HG03095 (cell line): ENCODE measurements around the gene FRMD4A.

Experiments
- ATAC-seq: cut with Tn5 transposase; IDR thresholded peaks from one replicate; pipeline ENCODE4 v1.9.1; 2021; ENCODE audit warnings: moderate library complexity; ENCODE audit not compliant: unreplicated experiment

Gene FRMD4A

GRCh38 chr10:13715100-13715499, 615.6 kb downstream of the FRMD4A start:
- ATAC-seq = no peak

- peak; percentile 69 for ATAC-seq
Observed at GRCh38 chr10:13712837-13713581, 617.7 kb downstream of the FRMD4A start.

DNA sequence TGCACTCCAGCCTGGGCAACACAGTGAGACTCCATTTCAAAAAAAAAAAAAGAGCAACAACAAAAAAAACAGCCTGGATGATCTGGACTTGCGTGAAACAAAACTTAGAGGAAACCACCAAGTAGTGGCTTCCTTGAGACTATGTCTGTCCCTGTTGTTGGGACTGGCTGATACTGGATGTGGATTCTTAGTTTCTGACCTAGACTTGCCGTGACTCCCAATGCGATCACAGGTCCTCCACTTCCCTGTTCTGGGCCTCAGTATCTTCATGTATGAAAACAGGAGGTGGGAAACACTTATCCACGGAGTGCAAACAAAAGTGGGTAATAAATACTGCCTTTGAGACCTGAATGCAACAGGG, 618.3 kb downstream of the FRMD4A start:
- ATAC-seq = peak; percentile 3

DNA sequence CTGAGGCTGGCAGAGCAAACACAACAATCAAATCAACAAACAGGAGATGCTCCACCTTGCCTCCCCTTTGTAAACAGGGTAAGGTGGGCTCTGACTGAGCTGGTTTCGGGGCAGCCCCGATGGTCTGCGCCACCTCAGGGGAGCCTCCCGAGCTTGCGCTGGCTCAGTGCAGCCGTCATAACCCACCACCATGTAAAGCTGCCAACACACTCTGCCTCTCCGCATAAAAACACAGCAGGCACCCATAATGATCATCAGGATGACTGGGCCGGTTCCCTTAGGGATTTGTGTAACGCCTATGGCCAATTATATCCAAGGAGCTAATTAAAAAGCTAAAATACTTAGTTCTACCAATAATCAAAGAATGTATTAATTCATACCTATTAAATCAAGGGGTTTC, 619.4 kb downstream of the FRMD4A start:
- no peak for ATAC-seq

DNA sequence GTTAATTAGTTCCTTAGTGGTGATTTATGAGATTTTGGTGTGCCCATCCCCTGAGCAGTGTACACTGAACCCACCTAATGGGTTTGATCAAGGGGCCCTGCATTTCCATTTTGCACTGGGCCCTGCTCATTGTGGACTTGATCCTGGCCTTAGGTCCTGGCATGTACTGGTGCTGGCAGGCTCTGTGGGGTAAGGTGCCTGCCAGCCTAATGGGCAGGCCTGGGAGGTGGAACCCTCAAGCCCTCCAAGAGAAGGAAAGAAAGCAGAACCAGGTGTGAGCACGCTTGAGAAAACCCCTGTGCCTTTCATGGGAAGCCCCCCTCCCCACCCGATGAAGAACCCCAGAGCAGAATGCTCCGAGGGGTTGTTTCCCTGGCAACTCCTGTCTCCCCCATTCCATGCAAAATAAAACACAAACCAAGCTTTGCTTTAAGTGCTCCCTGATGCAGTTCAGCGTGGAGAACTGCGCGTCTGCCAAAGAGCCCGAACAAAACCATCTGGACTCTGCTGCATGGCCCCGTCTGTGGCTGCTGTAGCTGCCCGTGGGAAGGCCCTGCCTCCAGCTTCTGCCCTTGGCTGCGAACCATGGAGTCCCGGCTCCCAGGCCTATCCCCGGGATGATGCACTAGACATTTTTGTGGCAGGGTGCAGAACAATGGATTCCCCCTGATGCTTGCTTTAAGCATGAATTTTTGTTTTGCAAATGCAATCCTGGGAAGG, 620.6 kb downstream of the FRMD4A start:
- no peak for ATAC-seq

GRCh38 chr10:13708256-13708990, 622.3 kb downstream of the FRMD4A start:
- no peak for ATAC-seq

DNA sequence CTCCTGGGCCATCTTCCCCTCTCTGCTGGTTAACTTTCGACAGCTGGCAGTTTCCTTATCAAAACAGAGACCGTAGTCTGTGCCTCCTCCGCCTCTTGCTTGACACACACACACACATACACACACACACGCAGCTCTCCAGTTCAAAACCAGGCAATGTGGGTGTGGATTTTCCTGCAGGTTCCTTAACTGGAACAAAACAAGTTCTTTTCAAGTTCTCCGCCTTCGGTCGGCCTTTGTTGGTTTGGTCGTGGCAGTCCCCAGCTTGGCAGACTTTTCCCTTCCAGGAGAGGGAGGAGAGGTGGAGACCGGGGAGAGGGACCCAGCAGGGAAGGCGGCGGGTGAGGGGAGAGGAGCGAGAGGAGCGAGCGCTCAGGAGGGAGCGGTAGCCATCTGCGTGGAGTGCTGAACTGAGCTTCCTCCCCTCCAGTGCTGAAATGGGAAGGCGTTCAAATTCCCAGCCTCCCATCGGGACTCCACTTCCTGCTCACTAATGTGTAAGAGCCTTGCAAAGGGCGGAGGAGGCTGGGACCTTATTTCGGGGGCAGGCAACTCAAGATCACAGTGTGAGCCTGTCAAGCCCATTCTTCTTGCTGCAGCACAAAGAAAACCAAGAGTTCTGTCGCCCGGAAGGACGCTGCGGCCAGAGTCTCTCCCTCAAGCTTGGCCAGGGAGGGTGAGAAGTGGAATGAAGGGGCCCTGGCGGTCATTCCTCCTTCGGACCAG, 623.4 kb downstream of the FRMD4A start:
- peak; percentile 50 for ATAC-seq

- no peak for ATAC-seq
Observed at GRCh38 chr10:13706604-13707003, 624.1 kb downstream of the FRMD4A start.

DNA sequence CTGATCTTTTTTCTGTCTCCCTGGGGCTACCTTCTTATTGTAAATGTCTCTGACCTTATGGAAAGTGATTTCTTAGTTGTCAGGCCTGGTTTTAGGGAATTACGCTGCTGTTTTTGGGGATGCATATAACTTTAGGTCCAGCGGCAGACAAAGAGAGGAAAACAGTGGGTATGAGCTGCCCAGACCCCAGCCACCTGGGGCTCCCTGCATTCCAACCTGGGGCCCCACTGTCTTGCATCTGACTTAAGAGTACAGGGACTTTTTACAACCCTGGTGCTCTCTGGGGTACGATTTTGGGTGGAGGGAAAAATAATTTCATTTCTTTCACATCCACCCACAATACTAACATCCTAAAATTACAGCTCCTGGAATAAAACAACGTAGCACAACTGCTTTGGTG, 624.5 kb downstream of the FRMD4A start:
- ATAC-seq = no peak

GRCh38 chr10:13705526-13706174, 625.1 kb downstream of the FRMD4A start:
- no peak for ATAC-seq

DNA sequence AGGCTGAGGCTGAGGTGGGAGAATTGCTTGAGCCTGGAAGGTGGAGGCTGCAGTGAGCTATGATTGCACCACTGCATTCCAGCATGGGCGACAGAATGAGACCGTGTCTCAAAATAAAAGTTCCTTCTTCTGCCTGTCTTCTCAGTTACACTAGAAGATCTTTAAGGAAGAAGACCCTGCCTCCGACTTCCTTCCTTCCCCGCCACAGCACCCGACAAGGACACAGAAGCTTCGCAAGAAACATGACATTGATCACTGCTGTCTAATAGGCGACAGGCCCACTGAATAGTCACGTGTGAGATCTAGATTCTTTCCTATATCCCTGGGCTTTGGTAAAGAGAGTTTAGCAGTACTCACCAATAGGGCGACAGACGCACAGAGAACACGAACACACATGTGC, 625.8 kb downstream of the FRMD4A start:
- ATAC-seq = no peak

- no peak for ATAC-seq
Observed at GRCh38 chr10:13703997-13704536, 626.7 kb downstream of the FRMD4A start.

DNA sequence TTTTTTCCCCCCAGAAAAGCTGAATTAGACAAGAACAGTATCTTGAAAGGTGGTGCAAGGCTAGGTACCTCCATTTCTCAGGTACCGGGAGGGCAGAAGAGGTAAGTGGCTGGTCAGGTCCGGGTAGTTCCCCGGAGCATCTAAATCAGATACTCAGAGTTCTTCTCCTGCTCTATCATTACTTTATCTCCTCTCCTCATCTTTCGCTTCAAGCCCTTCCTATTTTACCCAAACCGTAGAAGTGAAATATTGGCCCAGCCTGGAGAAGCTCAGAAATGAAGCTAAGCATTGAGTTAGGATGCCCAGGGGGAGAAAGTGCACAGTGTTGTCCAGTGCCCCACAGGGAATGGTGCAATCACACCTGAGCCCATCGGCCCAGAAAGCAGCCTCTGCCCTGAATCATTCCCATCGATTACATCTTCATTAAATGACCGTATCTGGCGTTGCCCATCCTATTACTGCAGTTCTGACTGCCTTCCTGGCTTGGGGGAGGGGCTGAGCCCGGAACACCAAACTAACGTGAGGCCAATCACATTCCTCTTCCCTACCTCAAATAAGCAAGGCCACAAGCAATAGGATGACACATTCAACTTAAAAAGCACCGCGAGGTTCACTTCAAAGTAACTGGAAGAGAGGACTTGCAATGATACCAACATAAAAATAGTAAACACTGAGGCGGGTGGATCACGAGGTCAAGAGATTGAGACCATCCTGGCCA, 627.5 kb downstream of the FRMD4A start:
- ATAC-seq = no peak

DNA sequence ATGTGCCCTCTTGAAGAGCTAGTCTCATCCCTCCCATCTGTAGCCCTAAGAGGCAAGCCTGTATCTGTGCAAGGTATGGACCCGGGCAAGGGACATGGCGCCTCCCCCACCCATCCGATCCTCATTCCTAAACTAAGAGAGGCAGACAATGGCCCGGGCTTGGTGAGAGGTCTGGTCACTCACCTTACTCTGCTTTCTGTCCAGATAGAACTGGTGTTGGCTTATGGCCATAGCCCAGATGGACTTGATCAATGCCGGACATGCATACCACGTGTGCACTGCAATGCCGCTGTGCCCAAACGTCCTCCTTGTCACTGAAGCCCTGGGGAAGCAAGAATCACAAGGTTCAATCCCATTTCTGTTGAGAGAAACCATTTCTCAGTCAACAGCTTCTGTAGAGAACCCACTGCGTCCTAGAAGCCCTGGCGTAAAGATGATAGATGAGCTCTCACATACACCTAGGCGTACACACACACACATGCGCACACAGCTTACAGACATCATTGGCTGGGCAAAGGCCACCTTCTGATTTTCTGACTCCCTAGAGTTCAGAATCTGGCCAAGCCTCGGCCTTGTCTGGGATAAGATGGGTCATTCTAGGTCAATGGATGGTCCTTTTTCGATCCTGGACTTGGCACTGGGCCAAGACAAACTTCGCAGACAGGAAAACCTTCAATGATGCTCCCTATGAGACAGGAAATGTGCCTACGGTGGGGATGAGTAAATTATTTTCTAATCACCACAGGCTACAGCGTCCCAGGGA, 629.4 kb downstream of the FRMD4A start:
- ATAC-seq = no peak

DNA sequence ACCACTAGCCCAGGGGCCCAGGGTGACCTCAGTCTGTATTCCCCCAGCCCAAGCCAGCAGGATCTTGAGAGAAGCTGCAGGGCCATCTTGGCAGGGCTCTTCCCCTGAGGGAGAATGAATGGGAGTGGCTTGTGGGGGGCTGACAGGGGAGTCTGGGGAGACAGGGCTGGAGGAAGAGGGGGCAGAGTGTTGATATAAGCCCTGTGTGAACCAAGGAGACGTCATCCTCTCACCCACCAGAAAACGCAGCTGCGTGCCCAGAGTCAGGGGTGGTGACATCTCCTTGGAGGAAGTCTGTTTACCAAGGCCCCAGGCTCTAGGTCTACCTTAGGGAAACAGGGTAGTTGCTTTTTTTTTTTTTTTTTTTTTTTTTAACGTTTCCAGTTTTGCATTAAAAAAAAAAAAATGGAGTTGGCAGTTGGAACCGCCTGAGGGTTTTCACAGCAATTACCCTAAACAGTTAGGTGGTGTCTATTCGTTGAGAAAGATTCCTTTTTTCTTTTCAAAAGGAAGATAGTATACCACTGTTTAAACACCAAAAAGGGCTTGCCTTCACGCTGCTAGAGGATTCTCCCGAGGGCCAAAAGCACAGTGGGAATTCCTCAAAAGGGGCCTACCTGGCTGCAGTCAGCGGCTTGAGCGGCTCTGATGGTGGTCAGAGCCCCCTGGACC, 630.1 kb downstream of the FRMD4A start:
- no peak for ATAC-seq

DNA sequence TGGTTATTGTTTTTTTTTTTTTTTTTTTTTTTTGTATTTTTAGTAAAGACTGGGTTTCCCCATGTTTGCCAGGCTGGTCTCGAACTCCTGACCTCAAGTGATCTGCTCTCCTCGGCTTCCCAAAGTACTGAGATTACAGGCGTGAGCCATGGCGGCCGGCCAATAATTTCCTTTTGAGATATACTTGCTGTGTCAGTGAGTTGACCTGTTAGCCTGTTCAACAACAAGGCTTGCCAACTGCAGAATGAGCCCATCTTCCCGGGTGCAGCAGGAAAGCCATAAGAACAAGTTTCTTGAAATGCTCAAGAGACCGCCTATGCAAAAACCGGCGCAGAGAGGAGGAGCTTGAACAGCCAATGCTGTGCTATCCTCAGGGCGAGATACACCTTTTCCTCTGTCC, 631.5 kb downstream of the FRMD4A start:
- ATAC-seq = no peak

DNA sequence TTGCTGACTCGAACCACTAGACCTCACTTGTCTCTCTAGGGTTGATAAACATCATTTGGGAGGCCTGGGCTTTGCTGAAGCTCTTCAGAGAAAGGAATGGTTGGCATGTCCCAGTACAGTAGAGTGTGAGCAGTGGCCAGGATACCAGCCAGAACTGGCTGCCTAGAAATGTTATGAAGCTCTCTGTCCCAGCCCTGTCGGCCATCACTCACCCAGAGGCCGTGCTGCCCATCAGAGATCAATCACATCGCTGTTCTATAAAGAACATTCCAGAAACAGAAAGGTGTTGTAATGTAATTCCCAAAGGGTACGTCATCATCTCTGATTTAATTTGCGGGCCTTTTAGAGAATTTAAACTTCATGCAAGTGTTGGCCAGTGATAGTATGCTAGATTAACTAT, 632.5 kb downstream of the FRMD4A start:
- ATAC-seq = no peak

DNA sequence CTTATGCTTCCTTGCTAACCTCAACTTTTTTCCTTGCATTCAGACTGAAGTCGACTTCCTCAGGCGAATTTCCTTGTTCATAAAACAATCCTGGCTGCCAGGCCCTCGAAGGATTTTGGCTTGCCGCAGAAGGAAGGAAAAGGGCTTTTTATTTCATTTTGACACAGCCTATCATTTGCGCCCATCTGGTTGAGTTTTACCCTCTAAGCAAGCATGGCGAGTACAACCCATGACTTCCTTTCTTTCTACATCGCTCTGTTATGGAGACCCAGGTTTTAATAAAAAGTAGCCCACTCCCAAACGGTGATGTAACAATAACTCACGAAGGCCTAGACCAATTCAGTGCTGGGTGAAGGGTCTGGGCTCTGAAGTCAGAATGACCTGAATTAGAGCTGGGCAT, 634.7 kb downstream of the FRMD4A start:
- ATAC-seq = no peak

DNA sequence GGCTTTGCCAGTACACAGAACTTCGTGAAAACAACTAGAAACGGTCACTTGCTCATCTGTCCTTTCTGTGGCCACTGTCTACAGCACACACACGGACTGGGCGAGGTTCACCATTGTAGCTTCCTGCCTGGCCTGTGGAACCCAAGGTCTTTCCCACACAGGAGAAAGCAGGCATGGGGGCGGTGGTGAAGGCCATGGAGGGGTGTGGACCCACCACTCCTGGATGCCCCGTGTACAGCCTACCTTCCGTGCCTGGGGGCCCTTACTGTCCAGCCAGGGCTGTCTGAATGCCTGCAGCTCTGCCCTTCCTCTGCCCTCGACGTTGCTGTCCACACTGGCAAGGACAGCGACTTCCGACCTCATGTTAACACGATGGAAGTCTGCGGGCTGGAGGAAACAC, 635.1 kb downstream of the FRMD4A start:
- ATAC-seq = no peak
